NB4 (cell line): Measurements from ENCODE around the gene PREB.

ENCODE experiments used
- DNase-seq: peaks from one replicate; pipeline ENCODE4 v3.0.0; 2010; ENCODE audit warnings: low read depth
- H3K4me3 ChIP-seq: one replicate; pipeline ENCODE4 v1.5.1; 2011; ENCODE audit warnings: mild to moderate bottlenecking, low read depth, low read length, moderate library complexity
- MAX ChIP-seq: IDR thresholded peaks from 2 replicates; pipeline ENCODE4 v1.6.1; 2011; ENCODE audit warnings: low read depth, low read length
- MYC ChIP-seq: IDR thresholded peaks from 2 replicates; pipeline ENCODE4 v1.6.1; 2011; ENCODE audit warnings: low read depth, low read length
- POLR2A ChIP-seq: IDR thresholded peaks from 2 replicates; pipeline ENCODE4 v1.6.1; 2011; ENCODE audit warnings: mild to moderate bottlenecking; ENCODE audit not compliant: insufficient read length; ENCODE audit errors: extremely low read depth
- TF ChIP-seq, protein P1 (sequence below): IDR thresholded peaks from one replicate; pipeline ENCODE4 v1.5.1; 2012; ENCODE audit warnings: low read depth, low read length

PREB gene

GRCh38 chr2:27085062-27085672 is 49.3 kb downstream of the PREB start:
- TF ChIP-seq, protein P1, sequence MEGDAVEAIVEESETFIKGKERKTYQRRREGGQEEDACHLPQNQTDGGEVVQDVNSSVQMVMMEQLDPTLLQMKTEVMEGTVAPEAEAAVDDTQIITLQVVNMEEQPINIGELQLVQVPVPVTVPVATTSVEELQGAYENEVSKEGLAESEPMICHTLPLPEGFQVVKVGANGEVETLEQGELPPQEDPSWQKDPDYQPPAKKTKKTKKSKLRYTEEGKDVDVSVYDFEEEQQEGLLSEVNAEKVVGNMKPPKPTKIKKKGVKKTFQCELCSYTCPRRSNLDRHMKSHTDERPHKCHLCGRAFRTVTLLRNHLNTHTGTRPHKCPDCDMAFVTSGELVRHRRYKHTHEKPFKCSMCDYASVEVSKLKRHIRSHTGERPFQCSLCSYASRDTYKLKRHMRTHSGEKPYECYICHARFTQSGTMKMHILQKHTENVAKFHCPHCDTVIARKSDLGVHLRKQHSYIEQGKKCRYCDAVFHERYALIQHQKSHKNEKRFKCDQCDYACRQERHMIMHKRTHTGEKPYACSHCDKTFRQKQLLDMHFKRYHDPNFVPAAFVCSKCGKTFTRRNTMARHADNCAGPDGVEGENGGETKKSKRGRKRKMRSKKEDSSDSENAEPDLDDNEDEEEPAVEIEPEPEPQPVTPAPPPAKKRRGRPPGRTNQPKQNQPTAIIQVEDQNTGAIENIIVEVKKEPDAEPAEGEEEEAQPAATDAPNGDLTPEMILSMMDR, result no peak
- TF ChIP-seq POLR2A (no peak), MAX (no peak), MYC (no peak)

GRCh38 chr2:27084297-27085061 is 50.0 kb downstream of the PREB start:
- TF ChIP-seq MYC (no peak), POLR2A (no peak), MAX (no peak)
- TF ChIP-seq, protein P1, result no peak
- DNase-seq, result no peak

More at GRCh38 chr2:27085062-27085672, 49.3 kb downstream of the PREB start:
- peak overlapping the region; percentile 42 for H3K4me3 ChIP-seq
- no peak for DNase-seq

GRCh38 chr2:27083410-27084296 is 50.8 kb downstream of the PREB start:
- peak overlapping the region; percentile 73 for H3K4me3 ChIP-seq
- DNase-seq, result peak; percentile 76
- TF ChIP-seq, protein P1, result no peak
- TF ChIP-seq MAX (no peak; the same call in 1 of the 2 replicates), MYC (no peak), POLR2A (no peak)

More at GRCh38 chr2:27084297-27085061, 50.0 kb downstream of the PREB start:
- peak overlapping the region; percentile 73 for H3K4me3 ChIP-seq

GRCh38 chr2:27082773-27083409 is 51.5 kb downstream of the PREB start:
- TF ChIP-seq, protein P1, result no peak
- TF ChIP-seq POLR2A, result no peak
- TF ChIP-seq MAX, result no peak
- 0 out of 2 replicates have a peak, but pooled peaks have one; percentile 8 for TF ChIP-seq MYC
- DNase-seq, result peak; percentile 70
- peak overlapping the region; percentile 73 for H3K4me3 ChIP-seq

GRCh38 chr2:27081984-27082772 is 52.3 kb downstream of the PREB start:
- H3K4me3 ChIP-seq, result peak overlapping the region; percentile 73
- DNase-seq, result peak; percentile 91
- TF ChIP-seq, protein P1, result no peak
- no peak for TF ChIP-seq MYC
- peak; percentile 40 for TF ChIP-seq POLR2A
- TF ChIP-seq MAX, result no peak; the same call in 1 of the 2 replicates
